Common myeloid progenitor, CD34-positive (primary cell): ENCODE data around the gene TSPAN5.

Experiments
- CTCF ChIA-PET: fragments of 350-600 bp; sonication (Branson Sonifier 250); formaldehyde crosslinking; loops from one replicate; lab custom pipeline; 2021; ENCODE audit warnings: antibody characterized with exemption; lab: Charles Lee
- POLR2A ChIA-PET: fragments of 350-600 bp; sonication (Branson Sonifier 250); formaldehyde crosslinking; loops from one replicate; lab custom pipeline; 2021; ENCODE audit warnings: antibody characterized with exemption; lab: Charles Lee
- DNase-seq, 3 donors: peaks; one replicate each; pipeline versions ENCODE4 v3.0.0 to v3.0.0-alpha.2; 2013
- H3K27ac ChIP-seq, 2 experiments: 1 replicate in 1 of 2; 2 replicates in 1 of 2; pipeline ENCODE4 v1.7.0; 2013; ENCODE audit warnings: inconsistent platforms in 2 of 2, low read length in 2 of 2, mild to moderate bottlenecking in 2 of 2, low read depth in 1 of 2, moderate library complexity in 1 of 2; ENCODE audit not compliant: severe bottlenecking in 2 of 2, insufficient read depth in 1 of 2, poor library complexity in 1 of 2
- H3K27me3 ChIP-seq, 5 experiments: replicated peaks in 2 of 5; 1 replicate in 3 of 5; 2 replicates in 2 of 5; pipeline versions ENCODE4 v1.6.1 to v1.7.0; 2013; ENCODE audit warnings: low read length in 4 of 5, mild to moderate bottlenecking in 2 of 5, moderate library complexity in 2 of 5, inconsistent platforms in 1 of 5; ENCODE audit not compliant: insufficient read depth in 5 of 5, control insufficient read depth in 4 of 5
- H3K36me3 ChIP-seq, 4 experiments: 1 replicate in 2 of 4; 2 replicates in 2 of 4; pipeline versions ENCODE4 v1.6.1 to v1.7.0; 2013; ENCODE audit warnings: low read length in 3 of 4, control low read depth in 1 of 4, mild to moderate bottlenecking in 1 of 4; ENCODE audit not compliant: control insufficient read depth in 4 of 4, insufficient read depth in 4 of 4
- H3K4me1 ChIP-seq, 4 experiments: 1 replicate in 3 of 4; 2 replicates in 1 of 4; pipeline versions ENCODE4 v1.6.1 to v1.7.1; 2013; ENCODE audit warnings: low read length in 3 of 4, mild to moderate bottlenecking in 3 of 4, control low read depth in 1 of 4, inconsistent platforms in 1 of 4, moderate library complexity in 1 of 4; ENCODE audit not compliant: control insufficient read depth in 4 of 4, insufficient read depth in 4 of 4; ENCODE audit errors: control extremely low read depth in 1 of 4
- H3K4me3 ChIP-seq, 7 experiments: 1 replicate in 4 of 7; 2 replicates in 3 of 7; pipeline versions ENCODE4 v1.5.1 to v1.7.0; 2013; ENCODE audit warnings: mild to moderate bottlenecking in 7 of 7, low read length in 6 of 7, moderate library complexity in 6 of 7, inconsistent platforms in 2 of 7, low read depth in 2 of 7, control low read depth in 1 of 7; ENCODE audit not compliant: insufficient read depth in 4 of 7, control insufficient read depth in 1 of 7; ENCODE audit errors: extremely low read depth in 1 of 7
- H3K9me3 ChIP-seq, 5 experiments: 1 replicate in 4 of 5; 2 replicates in 1 of 5; pipeline versions ENCODE4 v1.6.1 to v1.7.1; 2013; ENCODE audit warnings: low read length in 4 of 5, mild to moderate bottlenecking in 2 of 5, inconsistent platforms in 1 of 5, low read depth in 1 of 5, moderate library complexity in 1 of 5; ENCODE audit not compliant: control insufficient read depth in 4 of 5, insufficient read depth in 2 of 5; ENCODE audit errors: control extremely low read depth in 1 of 5
- WGBS: methylation state at CpG from one replicate; pipeline ENCODE4 v1.1.5; 2013; ENCODE audit not compliant: insufficient coverage; 5-methylcytosine and 5-hydroxymethylcytosine counted together

TSPAN5 gene

DNA sequence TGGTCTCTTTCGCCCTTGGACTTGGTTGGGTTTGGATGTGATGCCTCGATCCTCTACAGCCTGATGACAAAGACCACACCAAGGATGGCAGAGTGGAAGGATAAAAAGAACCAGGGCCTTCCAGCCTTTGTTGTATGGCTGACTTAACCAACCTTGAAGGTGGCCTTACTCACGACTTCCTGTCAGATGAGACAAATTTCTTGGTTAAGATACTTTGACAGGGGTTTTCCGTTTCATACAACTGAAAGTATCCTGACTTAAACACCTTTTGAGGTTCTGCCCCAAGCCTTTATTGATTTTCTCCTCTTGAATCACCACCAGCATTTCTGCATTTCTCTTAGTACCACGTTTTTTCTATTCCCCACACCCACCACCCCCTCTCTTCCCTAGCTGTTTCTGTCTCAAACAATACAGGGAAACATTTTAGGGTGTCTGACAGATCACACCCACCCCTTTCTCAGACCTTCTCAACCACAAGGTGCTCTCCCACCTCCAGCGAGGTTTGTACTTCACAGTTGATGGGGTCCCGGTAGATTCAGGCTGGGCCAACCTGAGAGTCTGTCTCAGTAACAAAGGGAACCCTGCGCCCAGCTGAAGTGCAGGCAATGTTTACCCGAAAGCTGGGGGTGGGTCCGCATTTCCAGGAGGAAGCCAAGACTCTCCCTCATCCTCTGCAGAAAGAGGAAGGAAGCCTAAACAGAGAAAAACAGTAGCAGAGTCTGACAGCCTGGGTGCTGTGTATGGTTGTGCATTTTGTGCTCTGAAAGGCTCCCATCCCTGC lies 5.0 kb upstream of the TSPAN5 start:
- DNase-seq = peak in 2 of 3 donors; percentile 60 to 72
- WGBS = 35% methylated on average over 9 of the region's 10 CpGs
- Histone ChIP-seq H3K9me3 (peaks cover 0 to 13% (median 7%) of the 10 kb centered on the region in 5 experiments), H3K4me3 (peak overlapping the region in 4 of 7 experiments; percentile 6 to 39 (median 26)), H3K36me3 (no peaks in the 10 kb centered on the region), H3K27me3 (peaks cover 0 to 3% (median 0%) of the 10 kb centered on the region in 5 experiments), H3K27ac (peak overlapping the region in 1 of 2 experiments; percentile 46), H3K4me1 (peaks cover 3 to 30% (median 22%) of the 10 kb centered on the region in 4 experiments)
- ChIA-PET CTCF (no interaction called here), POLR2A (no interaction called here)

- DNase-seq = no peak
- H3K27me3 ChIP-seq = peaks cover 0 to 3% (median 0%) of the 10 kb centered on the region in 5 experiments
- no peaks in the 10 kb centered on the region for H3K36me3 ChIP-seq
- H3K4me1 ChIP-seq = peaks cover 3 to 34% (median 24%) of the 10 kb centered on the region in 4 experiments
- H3K27ac ChIP-seq = no peak overlapping the region
- H3K4me3 ChIP-seq = no peak overlapping the region
- 79% methylated on average over 5 of the region's 7 CpGs for WGBS
- H3K9me3 ChIP-seq = peaks cover 0 to 13% (median 7%) of the 10 kb centered on the region in 5 experiments
- CTCF ChIA-PET = interaction anchor here (1.1 kb wide), 1 partner anchor 9 kb away, joined by 3 read pairs; no protein-coding TSS in a partner anchor
- POLR2A ChIA-PET = no interaction called here
Observed at GRCh38 chr4:98662626-98663225, 4.3 kb upstream of the TSPAN5 start.

DNA sequence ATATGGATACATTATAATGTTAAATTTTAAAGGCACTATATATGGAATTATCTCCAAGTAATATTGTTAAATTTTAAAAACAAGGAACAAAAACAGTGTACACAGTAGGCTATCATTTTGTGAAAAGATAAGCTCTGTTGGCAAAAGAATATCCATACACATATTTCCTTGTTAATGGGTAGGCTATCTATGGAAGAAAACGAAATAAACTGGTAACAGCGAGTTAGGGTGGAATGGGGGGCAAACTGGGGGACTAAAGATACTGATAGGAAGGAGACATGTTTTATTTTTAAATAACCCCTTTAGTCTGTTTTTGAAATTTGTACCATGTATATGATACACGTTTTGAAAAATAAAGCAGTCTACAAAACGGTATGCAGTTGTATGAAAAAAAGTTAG lies 3.6 kb upstream of the TSPAN5 start:
- Histone ChIP-seq H3K9me3 (peaks cover 0 to 13% (median 7%) of the 10 kb centered on the region in 5 experiments), H3K27me3 (peaks cover 0 to 5% (median 0%) of the 10 kb centered on the region in 5 experiments), H3K4me1 (peaks cover 5 to 41% (median 31%) of the 10 kb centered on the region in 4 experiments), H3K4me3 (no peak overlapping the region), H3K36me3 (no peaks in the 10 kb centered on the region), H3K27ac (no peak overlapping the region)
- 100% methylated on average over 1 of the region's 4 CpGs for WGBS
- ChIA-PET POLR2A (no interaction called here), CTCF (interaction anchor here (1.1 kb wide), 1 partner anchor 9 kb away, joined by 3 read pairs; no protein-coding TSS in a partner anchor)
- DNase-seq = no peak

- peaks cover 0 to 13% (median 4%) of the 10 kb centered on the region in 5 experiments for H3K9me3 ChIP-seq
- H3K27ac ChIP-seq = no peak overlapping the region
- no peak for DNase-seq
- peaks cover 0 to 10% (median 3%) of the 10 kb centered on the region in 5 experiments for H3K27me3 ChIP-seq
- WGBS = 95% methylated on average over 3 of the region's 3 CpGs
- H3K36me3 ChIP-seq = no peaks in the 10 kb centered on the region
- CTCF ChIA-PET = interaction anchor here (1.1 kb wide), 1 partner anchor 10 kb away, joined by 3 read pairs; no protein-coding TSS in a partner anchor
- peaks cover 7 to 42% (median 35%) of the 10 kb centered on the region in 4 experiments for H3K4me1 ChIP-seq
- POLR2A ChIA-PET = no interaction called here
- no peak overlapping the region for H3K4me3 ChIP-seq
Observed at GRCh38 chr4:98661371-98662054, 3.1 kb upstream of the TSPAN5 start.

- Histone ChIP-seq H3K27me3 (peaks cover 0 to 15% (median 6%) of the 10 kb centered on the region in 5 experiments), H3K4me1 (peaks cover 7 to 42% (median 35%) of the 10 kb centered on the region in 4 experiments), H3K4me3 (no peak overlapping the region), H3K36me3 (no peaks in the 10 kb centered on the region), H3K27ac (no peak overlapping the region), H3K9me3 (peaks cover 0 to 5% (median 0%) of the 10 kb centered on the region in 5 experiments)
- DNase-seq = no peak
- ChIA-PET POLR2A (no interaction called here), CTCF (interaction anchor here (2.7 kb wide), 1 partner anchor 9 kb away, joined by 8 read pairs; no protein-coding TSS in a partner anchor)
- 94% methylated on average over 7 of the region's 7 CpGs for WGBS
Observed at GRCh38 chr4:98659741-98660462, 1.5 kb upstream of the TSPAN5 start.

GRCh38 chr4:98659106-98659592 lies 738 bp upstream of the TSPAN5 start:
- no peak overlapping the region for H3K27ac ChIP-seq
- peak overlapping the region; percentile 57 to 88 (median 78) for H3K4me3 ChIP-seq
- H3K4me1 ChIP-seq = peaks cover 7 to 40% (median 34%) of the 10 kb centered on the region in 4 experiments
- ChIA-PET CTCF (interaction anchor here (2.7 kb wide), 1 partner anchor 10 kb away, joined by 8 read pairs; no protein-coding TSS in a partner anchor), POLR2A (no interaction called here)
- no peak for DNase-seq
- peaks cover 0 to 15% (median 6%) of the 10 kb centered on the region in 5 experiments for H3K27me3 ChIP-seq
- H3K36me3 ChIP-seq = no peaks in the 10 kb centered on the region
- H3K9me3 ChIP-seq = no peaks in the 10 kb centered on the region
- 38% methylated on average over 10 of the region's 17 CpGs for WGBS
